OCI-LY3 (cell line): Measurements from ENCODE around the gene PARP8.

Experiments
- H2AFZ ChIP-seq: fragments of 200-600, 300-600 bp; shearing (Covaris generic); 2 replicates; pipeline ENCODE4 v1.6.0; 2014; ENCODE audit warnings: antibody characterized with exemption, low read depth, low read length
- H3K27ac ChIP-seq: fragments of 200-600, 300-600 bp; sonication (generic); 2 replicates; pipeline ENCODE4 v1.5.1; 2014; ENCODE audit warnings: mild to moderate bottlenecking, low read length, moderate library complexity, mixed read lengths
- H3K27me3 ChIP-seq: fragments of 200-600, 300-600 bp; sonication (generic); 2 replicates; pipeline ENCODE4 v1.6.1; 2014; ENCODE audit warnings: low read depth, low read length, mixed read lengths
- H3K36me3 ChIP-seq: fragments of 200-600, 300-600 bp; sonication (generic); replicated peaks from 2 replicates; pipeline ENCODE3; 2014; ENCODE audit warnings: low read depth, low read length, mixed read lengths
- H3K4me1 ChIP-seq: fragments of 300-600, 200-600 bp; sonication (generic); 2 replicates; pipeline ENCODE4 v1.6.1; 2014; ENCODE audit warnings: low read length, mixed read lengths
- H3K4me2 ChIP-seq: fragments of 200-600, 300-600 bp; sonication (generic); 2 replicates; pipeline ENCODE4 v1.6.1; 2014; ENCODE audit warnings: low read length, mixed read lengths
- H3K4me3 ChIP-seq: fragments of 300-600, 200-600 bp; sonication (generic); 2 replicates; pipeline ENCODE4 v1.5.1; 2014; ENCODE audit warnings: antibody characterized with exemption, mild to moderate bottlenecking, low read length, moderate library complexity
- H3K79me2 ChIP-seq: fragments of 300-600, 200-600 bp; shearing (Covaris generic); 2 replicates; pipeline ENCODE4 v1.6.1; 2014; ENCODE audit warnings: mild to moderate bottlenecking, low read length, mixed read lengths
- H3K9ac ChIP-seq: fragments of 300-600, 200-600 bp; shearing (Covaris generic); 2 replicates; pipeline ENCODE4 v1.6.0; 2014; ENCODE audit warnings: mild to moderate bottlenecking, low read length, moderate library complexity
- H3K9me3 ChIP-seq: fragments of 200-600, 300-600 bp; shearing (Covaris generic); 2 replicates; pipeline ENCODE4 v1.6.1; 2014; ENCODE audit warnings: low read length, mixed read lengths; ENCODE audit not compliant: insufficient read depth
- H4K20me1 ChIP-seq: fragments of 200-600, 300-600 bp; sonication (generic); 2 replicates; pipeline ENCODE4 v1.6.1; 2016; ENCODE audit warnings: low read length, mixed read lengths; ENCODE audit not compliant: insufficient read depth
- CTCF ChIP-seq: fragments of 200-600, 300-600 bp; sonication (generic); IDR thresholded peaks from 2 replicates; pipeline ENCODE4 v1.5.1; 2014; ENCODE audit warnings: antibody characterized with exemption, low read length, low read depth
- EZH2phosphoT487 ChIP-seq: fragments of 200-600 bp; shearing (Covaris generic); IDR thresholded peaks from 2 replicates; pipeline ENCODE4 v1.6.1; 2018; ENCODE audit warnings: antibody characterized with exemption, mixed run types, low read depth

The PARP8 gene

GRCh38 chr5:50749181-50749580 lies 82.7 kb downstream of the PARP8 start:
- peaks cover 7% of the 10 kb centered on the region for H3K4me1 ChIP-seq
- H3K27ac ChIP-seq = no peak overlapping the region
- no peak overlapping the region for H3K4me2 ChIP-seq
- H3K27me3 ChIP-seq = no peaks in the 10 kb centered on the region
- no peak overlapping the region for H2AFZ ChIP-seq
- H3K9ac ChIP-seq = no peak overlapping the region
- H3K79me2 ChIP-seq = 0 out of 2 replicates have a peak, but pooled peaks cover 3% of the 10 kb centered on the region
- no peaks in the 10 kb centered on the region for H4K20me1 ChIP-seq
- H3K4me3 ChIP-seq = no peak overlapping the region
- TF ChIP-seq EZH2phosphoT487 (no peak), CTCF (no peak)
- no peaks in the 10 kb centered on the region for H3K9me3 ChIP-seq
- no peaks in the 10 kb centered on the region for H3K36me3 ChIP-seq

- H2AFZ ChIP-seq = no peak overlapping the region
- no peaks in the 10 kb centered on the region for H3K27me3 ChIP-seq
- no peak for TF ChIP-seq EZH2phosphoT487
- TF ChIP-seq CTCF = no peak
- H4K20me1 ChIP-seq = no peaks in the 10 kb centered on the region
- H3K79me2 ChIP-seq = 0 out of 2 replicates have a peak, but pooled peaks cover under 1% of the 10 kb centered on the region
- H3K4me3 ChIP-seq = no peak overlapping the region
- peaks cover 2% of the 10 kb centered on the region for H3K4me1 ChIP-seq
- no peak overlapping the region for H3K9ac ChIP-seq
- no peak overlapping the region for H3K4me2 ChIP-seq
- no peak overlapping the region for H3K27ac ChIP-seq
- no peaks in the 10 kb centered on the region for H3K9me3 ChIP-seq
- no peaks in the 10 kb centered on the region for H3K36me3 ChIP-seq
These were observed 83.4 kb downstream of the PARP8 start for GRCh38 chr5:50749873-50750272.

GRCh38 chr5:50751064-50751657 lies 84.7 kb downstream of the PARP8 start:
- Histone ChIP-seq H3K9ac (no peak overlapping the region), H3K4me2 (no peak overlapping the region), H2AFZ (no peak overlapping the region), H3K36me3 (no peaks in the 10 kb centered on the region), H3K4me1 (no peaks in the 10 kb centered on the region), H3K27ac (no peak overlapping the region), H3K4me3 (no peak overlapping the region), H3K27me3 (no peaks in the 10 kb centered on the region), H3K9me3 (no peaks in the 10 kb centered on the region), H3K79me2 (no peaks in the 10 kb centered on the region), H4K20me1 (no peaks in the 10 kb centered on the region)
- peak; percentile 74 for TF ChIP-seq CTCF
- TF ChIP-seq EZH2phosphoT487 = no peak

GRCh38 chr5:50752800-50753199 lies 86.4 kb downstream of the PARP8 start:
- Histone ChIP-seq H2AFZ (no peak overlapping the region), H3K27ac (no peak overlapping the region), H3K4me3 (no peak overlapping the region), H3K79me2 (no peaks in the 10 kb centered on the region), H3K9ac (no peak overlapping the region), H3K36me3 (no peaks in the 10 kb centered on the region), H3K4me2 (no peak overlapping the region), H3K9me3 (no peaks in the 10 kb centered on the region), H4K20me1 (no peaks in the 10 kb centered on the region), H3K4me1 (no peaks in the 10 kb centered on the region), H3K27me3 (no peaks in the 10 kb centered on the region)
- TF ChIP-seq CTCF (no peak), EZH2phosphoT487 (no peak)
